NCI-H524 (cell line): Measurements from ENCODE around the gene ABCD4.

ENCODE experiments used
- DNase-seq, 2 experiments: peaks; one replicate each; lab custom pipeline; 2025; lab: John Stamatoyannopoulos, UW

The ABCD4 gene

DNA sequence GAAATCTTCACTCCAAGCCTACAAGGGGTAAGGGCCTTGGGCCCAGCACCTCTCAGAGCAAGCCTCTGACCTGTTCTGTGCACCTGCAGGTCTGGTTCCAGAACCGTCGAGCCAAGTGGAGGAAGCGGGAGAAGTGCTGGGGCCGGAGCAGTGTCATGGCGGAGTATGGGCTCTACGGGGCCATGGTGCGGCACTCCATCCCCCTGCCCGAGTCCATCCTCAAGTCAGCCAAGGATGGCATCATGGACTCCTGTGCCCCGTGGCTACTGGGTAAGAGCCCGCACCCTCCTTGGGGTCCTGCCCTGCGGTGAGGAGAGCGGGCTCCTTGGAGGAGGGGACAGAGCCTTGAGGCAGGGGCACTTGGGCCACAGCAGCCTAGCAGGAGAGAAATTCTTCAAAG, 43.2 kb downstream of the ABCD4 start:
- DNase-seq = no peak

GRCh38 chr14:74258764-74259035, 44.0 kb downstream of the ABCD4 start:
- no peak for DNase-seq

DNA sequence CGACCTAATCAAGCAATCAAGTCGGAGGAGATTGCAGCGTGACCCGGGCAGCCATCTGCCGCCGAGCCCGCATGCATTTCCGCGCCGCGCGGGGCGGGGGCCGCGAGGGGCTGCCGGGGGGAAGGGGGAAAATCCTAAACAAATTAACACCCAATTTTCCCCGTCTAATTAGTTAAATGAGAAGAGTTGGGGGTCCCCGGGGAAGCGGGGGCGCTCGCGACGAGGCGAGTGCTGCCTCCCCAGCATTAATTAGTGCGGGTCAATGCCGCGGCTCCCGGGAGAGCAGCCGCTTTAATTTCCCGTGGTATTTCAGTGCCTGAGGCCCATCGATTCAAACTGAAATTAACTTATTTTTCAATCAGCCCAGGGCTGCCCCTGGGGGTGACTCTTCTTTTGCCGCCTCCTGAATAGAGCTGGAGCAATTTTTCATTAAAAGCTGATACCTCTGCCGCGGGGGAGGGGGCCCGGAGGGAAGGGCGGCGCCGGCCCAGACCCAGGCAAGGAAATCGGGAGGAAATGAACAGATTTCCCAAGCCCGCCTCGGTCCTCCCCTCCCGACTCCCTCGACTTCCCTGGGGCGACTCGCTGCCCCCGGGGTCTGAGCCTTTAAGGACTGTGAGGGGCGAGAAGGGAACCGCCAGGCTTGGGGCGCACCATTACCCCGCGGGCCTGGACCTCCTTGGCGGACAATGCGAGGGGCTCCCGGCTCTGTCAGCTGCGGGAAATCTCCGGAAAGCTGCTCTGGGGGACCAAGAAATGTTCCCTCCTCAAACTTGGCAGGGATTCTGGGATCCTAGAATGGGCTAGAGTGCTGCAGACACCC, 44.6 kb downstream of the ABCD4 start:
- DNase-seq = no peak

GRCh38 chr14:74257078-74257940, 45.4 kb downstream of the ABCD4 start:
- peak; percentile 89 to 91 for DNase-seq

DNA sequence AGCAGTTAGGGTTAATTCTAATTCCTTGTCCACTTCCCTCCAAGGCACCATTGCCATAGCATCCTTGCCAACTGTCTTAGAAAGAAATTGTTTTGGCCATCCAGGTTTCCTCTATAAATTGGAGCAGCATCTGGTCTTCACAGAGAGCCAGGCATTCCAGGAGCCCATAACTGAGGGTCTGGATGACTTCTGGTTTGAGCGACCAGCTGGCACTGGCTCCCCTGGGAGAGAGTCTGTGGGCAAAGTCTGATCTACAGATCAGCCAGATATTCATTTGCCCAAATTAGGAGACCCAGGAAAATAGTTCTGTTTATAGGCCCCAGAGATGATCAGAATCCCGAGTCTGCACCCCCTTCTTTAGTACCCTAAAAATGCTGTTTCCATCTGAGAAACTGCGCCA, 47.5 kb downstream of the ABCD4 start:
- DNase-seq = peak; percentile 96

DNA sequence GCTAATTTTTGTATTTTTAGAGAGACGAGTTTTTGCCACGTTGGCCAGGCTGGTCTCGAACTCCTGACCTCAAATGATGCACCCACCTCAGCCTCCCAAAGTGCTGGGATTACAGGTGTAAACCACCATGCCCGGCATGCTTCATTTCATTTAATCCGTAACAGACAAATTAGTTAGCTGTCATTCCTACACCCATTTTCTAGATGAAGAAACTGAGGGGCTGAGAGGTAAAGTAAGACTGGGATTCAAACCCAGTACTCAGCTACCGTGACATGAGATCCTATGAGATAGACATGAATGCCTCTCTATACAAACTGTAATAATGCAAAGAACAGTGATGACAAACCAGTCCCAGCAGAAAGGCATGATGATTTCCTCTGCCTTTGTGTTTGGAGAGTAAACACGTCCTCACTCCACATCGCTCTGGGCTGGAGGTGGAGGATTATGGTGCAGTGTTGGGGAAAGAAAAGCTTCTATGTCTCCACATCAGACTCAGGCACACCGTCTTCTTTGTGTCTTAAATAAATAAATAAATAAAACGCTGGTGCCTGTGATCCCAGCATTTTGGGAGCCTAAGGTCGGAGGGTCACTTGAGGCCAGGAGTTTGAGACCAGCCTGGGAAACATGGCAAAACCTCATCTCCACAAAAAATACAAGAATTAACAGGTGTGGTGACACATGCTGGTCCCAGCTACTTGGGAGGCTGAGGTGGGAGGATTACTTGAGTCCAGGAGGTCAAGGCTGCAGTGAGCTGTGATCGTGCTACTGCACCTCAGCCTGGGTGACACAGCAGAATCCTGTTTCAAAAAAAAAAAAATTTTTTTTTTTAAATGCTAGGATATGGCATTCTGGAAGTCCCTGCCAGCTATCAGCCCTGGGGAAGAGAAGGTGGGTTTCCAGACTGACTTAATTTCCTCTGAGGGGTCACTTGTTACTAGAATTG, 53.0 kb downstream of the ABCD4 start:
- DNase-seq = no peak

GRCh38 chr14:74248017-74248416, 54.7 kb downstream of the ABCD4 start:
- no peak for DNase-seq

GRCh38 chr14:74246542-74246941, 56.2 kb downstream of the ABCD4 start:
- DNase-seq = no peak

DNA sequence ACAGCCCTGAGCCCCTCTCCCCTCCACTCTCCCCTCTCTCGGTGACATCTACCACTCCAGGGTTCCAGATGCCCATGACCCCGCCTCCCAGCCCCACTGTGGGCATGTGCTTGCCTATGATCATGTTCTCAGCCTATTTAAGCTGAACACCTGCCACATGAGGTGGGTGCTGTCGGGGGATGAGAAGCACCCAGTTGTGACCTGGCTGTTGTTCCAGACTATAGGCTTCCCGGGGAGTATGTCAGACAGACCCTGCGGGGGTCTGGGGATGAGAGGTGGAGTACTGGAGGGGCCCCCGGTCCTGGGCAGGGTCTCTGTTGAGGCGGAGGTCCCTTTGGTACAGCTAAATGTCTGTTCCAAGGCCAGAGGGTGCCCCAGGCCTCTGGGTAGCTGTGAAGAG, 57.4 kb downstream of the ABCD4 start:
- peak in 1 of 2 experiments; percentile 65 for DNase-seq

DNA sequence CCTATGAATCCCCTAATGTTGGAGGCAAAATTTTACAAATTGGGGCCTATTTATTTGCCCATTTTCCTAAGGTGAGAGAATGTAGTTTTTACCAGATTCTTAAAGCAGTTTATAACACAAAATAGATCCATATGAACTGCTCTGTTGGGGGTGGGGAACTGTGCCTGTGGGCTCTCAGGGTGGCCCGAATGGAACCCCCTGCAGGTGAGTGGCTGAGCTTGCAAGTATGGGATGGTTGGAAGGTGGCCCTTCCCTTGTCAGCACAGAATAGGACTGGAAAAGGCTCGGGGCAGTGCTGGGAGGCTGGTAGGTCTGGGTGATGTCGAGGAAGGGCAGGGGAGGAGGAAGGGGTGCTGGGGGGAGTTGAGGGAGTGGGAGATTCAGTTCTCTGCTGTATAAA, 58.6 kb downstream of the ABCD4 start:
- peak in 1 of 2 experiments; percentile 33 for DNase-seq

DNA sequence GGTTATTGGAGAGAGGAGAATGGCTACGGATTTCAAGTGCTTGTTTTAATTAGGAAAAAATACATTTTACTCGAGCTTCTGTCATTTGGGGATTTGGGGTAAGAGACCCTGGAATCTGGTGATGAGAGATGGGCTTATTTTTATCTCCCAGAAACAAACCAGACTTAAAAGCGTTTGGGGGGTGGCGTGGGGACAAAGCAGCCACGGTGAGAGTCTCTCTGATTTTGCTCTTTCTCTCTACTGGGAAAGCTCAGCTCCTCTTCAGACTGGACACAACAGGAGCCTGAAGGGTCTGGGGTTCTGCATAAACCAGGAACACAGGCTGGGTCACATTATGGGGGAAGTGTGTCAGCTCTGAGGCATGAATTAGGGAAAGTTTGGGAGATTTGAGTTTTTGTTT, 59.7 kb downstream of the ABCD4 start:
- DNase-seq = no peak

GRCh38 chr14:74242780-74243042, 60.0 kb downstream of the ABCD4 start:
- no peak for DNase-seq

GRCh38 chr14:74242021-74242779, 60.5 kb downstream of the ABCD4 start:
- no peak for DNase-seq

GRCh38 chr14:74241652-74242017, 61.1 kb downstream of the ABCD4 start:
- DNase-seq = peak in 1 of 2 experiments; percentile 45

- peak in 1 of 2 experiments; percentile 61 for DNase-seq
These were observed 61.7 kb downstream of the ABCD4 start for GRCh38 chr14:74240794-74241651.

- DNase-seq = peak; percentile 36 to 61
These were observed 62.6 kb downstream of the ABCD4 start for GRCh38 chr14:74239848-74240793.

DNA sequence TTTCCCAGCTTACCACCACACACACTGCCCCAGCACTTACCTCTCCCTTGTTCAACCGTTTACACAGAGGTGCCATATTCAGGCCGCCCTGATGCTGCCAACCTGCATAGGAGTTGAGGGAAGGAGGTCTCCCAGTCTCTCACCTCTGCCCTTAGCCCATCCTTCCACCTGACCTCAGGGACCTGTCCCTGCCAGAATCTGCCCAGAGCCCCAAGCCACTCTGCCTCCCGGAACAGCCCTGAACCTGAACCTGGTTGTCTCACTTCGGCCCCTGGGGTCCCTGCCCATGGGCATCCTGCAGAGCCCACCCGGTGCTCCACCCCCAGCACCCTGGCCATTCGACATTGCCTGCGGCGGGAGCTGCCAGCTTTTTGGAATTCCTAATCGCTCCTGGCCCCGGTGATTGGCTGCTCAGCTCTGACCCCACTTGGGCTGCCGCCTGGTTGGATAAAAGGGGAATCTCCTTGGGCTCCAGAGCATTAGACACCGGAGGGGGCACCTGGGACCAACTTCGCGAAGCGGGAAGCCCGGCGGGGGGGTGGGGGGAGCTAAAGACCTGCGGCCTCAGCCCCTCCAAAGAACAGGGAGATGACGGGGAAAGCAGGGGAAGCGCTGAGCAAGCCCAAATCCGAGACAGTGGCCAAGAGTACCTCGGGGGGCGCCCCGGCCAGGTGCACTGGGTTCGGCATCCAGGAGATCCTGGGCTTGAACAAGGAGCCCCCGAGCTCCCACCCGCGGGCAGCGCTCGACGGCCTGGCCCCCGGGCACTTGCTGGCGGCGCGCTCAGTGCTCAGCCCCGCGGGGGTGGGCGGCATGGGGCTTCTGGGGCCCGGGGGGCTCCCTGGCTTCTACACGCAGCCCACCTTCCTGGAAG, 63.5 kb downstream of the ABCD4 start, which contains the start of gene VSX2:
TSS of gene VSX2 (plus strand) at position 476 of the 874 bp plus-strand sequence. CDS start at position 589, 113 bp downstream.
- DNase-seq = peak; percentile 53 to 67

- DNase-seq = peak in 1 of 2 experiments; percentile 19
These were observed 65.3 kb downstream of the ABCD4 start for GRCh38 chr14:74237441-74237840.
